ENCODE data around the gene AHI1. TPM values are rescaled to one million over a fixed set of nuclear protein-coding genes. Genes with fewer than 3 reads are reported as not detected.

Gene AHI1
- total and polyA plus RNA-seq, 2 of the 13 experiments (the other 11 are each of a cell fraction or from before 2014, with no cell fraction given) = 7.2 to 18.6 TPM

- no peak for TF ChIP-seq ARID4A (CRISPR knock-in tag; IDR thresholded peaks at IDR 0.05; ENCODE audit: borderline replicate concordance)
- 0 out of 2 replicates have a peak, but pooled peaks have one; percentile 39 for TF ChIP-seq KDM3A (CRISPR knock-in tag; IDR thresholded peaks at IDR 0.05; ENCODE audit: low read depth)
- TF ChIP-seq KLF13 (CRISPR knock-in tag; IDR thresholded peaks at IDR 0.05) = no peak
- TF ChIP-seq CTCF (CRISPR knock-in tag; IDR thresholded peaks at IDR 0.05) = no peak
- peak; percentile 30; the same call in 1 of the 2 replicates for TF ChIP-seq SMC3 (IDR thresholded peaks at IDR 0.05; ENCODE audit: low read length)
- no peak for TF ChIP-seq REST (IDR thresholded peaks at IDR 0.05; ENCODE audit: borderline replicate concordance in 1 of 2, low read depth in 1 of 2, low read length in 2 of 2)
- no peak for TF ChIP-seq POLR2AphosphoS5 (IDR thresholded peaks at IDR 0.05; ENCODE audit: low read depth, low read length)
- TF ChIP-seq EED (CRISPR knock-in tag; IDR thresholded peaks at IDR 0.05) = no peak
Observed at GRCh38 chr6:135522965-135523692, 25.6 kb upstream of the AHI1 start (continued).
